GM18517 (cell line): ENCODE measurements around the gene DNPEP.
"Not testable (repeated sequence)": the region's sequence is repeated elsewhere in the genome, so short reads cannot be mapped to it uniquely, and the experiment has no call there.

Experiments
- ATAC-seq: cut with Tn5 transposase; IDR thresholded peaks from one replicate; pipeline ENCODE4 v1.9.1; 2021; ENCODE audit warnings: mild to moderate bottlenecking, moderate library complexity; ENCODE audit not compliant: unreplicated experiment

Gene DNPEP

GRCh38 chr2:219402665-219403515, 15.2 kb upstream of the DNPEP start:
- peak; percentile 59 for ATAC-seq

- no peak for ATAC-seq
Measured at GRCh38 chr2:219401606-219402005, 13.9 kb upstream of the DNPEP start.

GRCh38 chr2:219400562-219400961, 12.8 kb upstream of the DNPEP start:
- ATAC-seq = no peak

GRCh38 chr2:219399716-219400478, 12.2 kb upstream of the DNPEP start:
- no peak for ATAC-seq

- no peak for ATAC-seq
Measured at GRCh38 chr2:219398721-219399363, 11.1 kb upstream of the DNPEP start.

GRCh38 chr2:219396863-219397457, 9.2 kb upstream of the DNPEP start:
- no peak for ATAC-seq

GRCh38 chr2:219395609-219396008, 7.9 kb upstream of the DNPEP start:
- no peak for ATAC-seq

- ATAC-seq = not testable (repeated sequence)
Measured at GRCh38 chr2:219395056-219395455, 7.3 kb upstream of the DNPEP start.

- no peak for ATAC-seq
Measured at GRCh38 chr2:219392754-219393153, 5.0 kb upstream of the DNPEP start.

- ATAC-seq = no peak
Measured at GRCh38 chr2:219388907-219389156, 1.1 kb upstream of the DNPEP start.

GRCh38 chr2:219388121-219388906, 602 bp upstream of the DNPEP start:
- ATAC-seq = peak; percentile 65

GRCh38 chr2:219386532-219387280, 1.0 kb downstream of the DNPEP start:
- no peak for ATAC-seq

GRCh38 chr2:219385958-219386520, 1.7 kb downstream of the DNPEP start:
- ATAC-seq = no peak

- no peak for ATAC-seq
Measured at GRCh38 chr2:219384859-219385258, 2.9 kb downstream of the DNPEP start.

- ATAC-seq = no peak
Measured at GRCh38 chr2:219384083-219384713, 3.5 kb downstream of the DNPEP start.

GRCh38 chr2:219381448-219381847, 6.3 kb downstream of the DNPEP start:
- ATAC-seq = no peak

- no peak for ATAC-seq
Measured at GRCh38 chr2:219380926-219381325, 6.8 kb downstream of the DNPEP start.

- ATAC-seq = no peak
Measured at GRCh38 chr2:219378163-219378851, 9.4 kb downstream of the DNPEP start.

- ATAC-seq = no peak
Measured at GRCh38 chr2:219369447-219369861, 18.3 kb downstream of the DNPEP start.
